ENCODE results near the gene AGPS. TPM values are rescaled to one million over a fixed set of nuclear protein-coding genes. Genes with fewer than 3 reads are reported as not detected.
"Not testable (repeated sequence)": the region's sequence is repeated elsewhere in the genome, so short reads cannot be mapped to it uniquely, and the experiment has no call there.

The AGPS gene
- total RNA-seq, 1 donor from 2014 or later: 54.3 TPM

- DNase-seq (ENCODE audit: low read depth, low spot score): no peak
These were observed 26.7 kb downstream of the AGPS start for GRCh38 chr2:177419274-177419673.

DNA sequence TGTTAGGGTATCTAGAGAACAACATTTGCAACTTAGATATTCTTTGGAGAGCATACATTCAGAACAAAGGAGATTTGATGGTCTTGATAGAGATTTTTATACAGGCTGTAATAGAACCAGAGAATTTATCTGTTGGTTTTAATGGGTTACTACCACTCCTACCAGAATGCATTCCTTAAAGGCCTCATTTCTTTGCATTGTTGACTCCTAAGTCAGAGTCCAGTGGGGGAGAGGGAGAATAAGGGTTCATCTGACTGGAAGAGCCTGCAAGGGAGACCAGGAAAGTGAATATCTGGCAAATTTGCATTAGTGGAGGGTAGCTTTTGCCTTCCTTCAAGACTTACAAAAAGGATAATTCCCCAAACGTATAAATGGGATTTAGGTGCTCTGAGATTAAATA, 29.7 kb downstream of the AGPS start:
- DNase-seq (ENCODE audit: low read depth, low spot score): no peak

GRCh38 chr2:177424120-177424519, 31.5 kb downstream of the AGPS start:
- DNase-seq (ENCODE audit: low read depth, low spot score): not testable (repeated sequence)

DNA sequence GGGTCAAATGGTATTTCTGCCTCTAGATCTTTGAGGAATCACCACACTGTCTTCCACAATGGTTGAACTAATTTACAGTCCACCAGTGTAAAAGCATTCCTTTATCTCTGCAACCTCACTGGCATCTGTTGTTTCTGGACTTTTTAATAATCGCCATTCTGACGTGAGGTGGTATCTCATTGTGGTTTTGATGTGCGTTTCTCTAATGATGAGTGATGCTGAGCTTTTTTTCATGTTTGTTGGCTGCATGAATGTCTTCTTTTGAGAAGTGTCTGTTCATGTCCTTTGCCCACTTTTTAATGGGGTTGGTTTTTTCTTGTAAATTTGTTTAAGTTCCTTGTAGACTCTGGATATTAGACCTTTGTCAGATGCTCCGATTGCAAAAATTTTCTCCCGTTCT, 32.0 kb downstream of the AGPS start:
- not testable (repeated sequence) for DNase-seq (ENCODE audit: low read depth, low spot score)

GRCh38 chr2:177427316-177427715, 34.7 kb downstream of the AGPS start:
- no peak for DNase-seq (ENCODE audit: low read depth, low spot score)

DNA sequence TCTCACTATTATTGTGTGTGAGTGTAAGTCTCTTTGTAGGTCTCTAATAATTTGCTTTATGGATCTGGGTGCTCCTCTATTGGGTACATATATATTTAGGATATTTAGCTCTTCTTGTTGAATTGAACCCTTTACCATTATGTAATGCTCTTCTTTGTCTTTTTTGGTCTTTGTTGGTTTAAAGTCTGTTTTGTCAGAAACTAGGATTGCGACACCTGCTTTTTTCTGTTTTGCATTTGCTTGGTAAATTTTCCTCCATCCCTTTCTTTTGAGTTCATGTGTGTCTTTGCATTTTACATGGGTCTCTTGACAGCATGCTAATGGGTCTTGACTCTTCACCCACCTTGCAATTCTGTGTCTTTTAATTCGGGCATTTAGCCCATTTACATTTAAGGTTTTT, 35.4 kb downstream of the AGPS start:
- DNase-seq (ENCODE audit: low read depth, low spot score): not testable (repeated sequence)

GRCh38 chr2:177429688-177430325, 37.2 kb downstream of the AGPS start:
- no peak for DNase-seq (ENCODE audit: low read depth, low spot score)

GRCh38 chr2:177430411-177430810, 37.8 kb downstream of the AGPS start:
- no peak for DNase-seq (ENCODE audit: low read depth, low spot score)

DNA sequence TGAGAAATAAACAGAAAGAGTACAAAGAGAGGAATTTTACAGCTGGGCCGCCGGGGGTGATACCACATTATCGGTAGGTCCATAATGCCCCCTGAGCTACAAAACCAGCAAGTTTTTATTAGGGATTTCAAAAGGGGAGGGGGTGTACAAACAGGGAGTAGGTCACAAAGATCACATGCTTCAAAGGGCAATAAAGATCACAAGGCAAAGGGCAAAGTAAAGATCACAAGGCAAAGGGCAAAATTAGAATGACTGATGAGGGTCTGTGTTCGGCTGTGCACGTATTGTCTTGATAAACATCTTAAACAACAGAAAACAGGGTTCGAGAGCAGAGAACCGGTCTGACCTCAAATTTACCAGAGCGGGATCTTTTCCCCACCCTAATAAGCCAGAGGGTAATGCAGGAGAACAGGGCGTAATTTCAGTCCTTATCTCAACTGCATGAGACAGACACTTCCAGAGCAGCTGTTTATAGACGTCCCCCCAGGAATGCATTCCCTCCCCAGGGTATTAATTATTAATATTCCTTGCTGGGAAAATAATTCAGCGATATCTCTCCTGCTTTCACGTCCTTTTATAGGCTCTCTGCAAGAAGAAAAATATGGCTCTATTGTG, 38.6 kb downstream of the AGPS start:
- DNase-seq (ENCODE audit: low read depth, low spot score): not testable (repeated sequence)

- no peak for DNase-seq (ENCODE audit: low read depth, low spot score)
These were observed 40.1 kb downstream of the AGPS start for GRCh38 chr2:177432703-177433102.

DNA sequence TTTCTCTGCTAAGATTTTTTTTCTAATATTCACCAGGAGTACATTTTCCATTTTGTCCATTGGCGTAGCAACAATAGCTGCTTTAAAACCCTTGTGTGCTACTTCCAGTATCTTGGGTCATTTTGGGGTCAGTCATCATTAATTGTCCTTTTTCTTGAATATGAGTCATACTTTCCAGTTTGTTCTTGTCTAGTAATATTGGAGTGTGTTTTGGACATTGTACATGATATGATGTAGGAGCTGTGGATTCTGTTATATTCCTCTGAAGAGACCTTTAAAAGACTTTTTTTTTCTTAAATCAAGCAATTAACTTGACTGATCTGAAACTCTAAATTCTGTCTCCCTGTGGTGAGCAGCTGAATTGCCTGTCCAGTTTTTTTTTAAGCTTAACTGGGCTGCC, 40.8 kb downstream of the AGPS start:
- no peak for DNase-seq (ENCODE audit: low read depth, low spot score)

DNA sequence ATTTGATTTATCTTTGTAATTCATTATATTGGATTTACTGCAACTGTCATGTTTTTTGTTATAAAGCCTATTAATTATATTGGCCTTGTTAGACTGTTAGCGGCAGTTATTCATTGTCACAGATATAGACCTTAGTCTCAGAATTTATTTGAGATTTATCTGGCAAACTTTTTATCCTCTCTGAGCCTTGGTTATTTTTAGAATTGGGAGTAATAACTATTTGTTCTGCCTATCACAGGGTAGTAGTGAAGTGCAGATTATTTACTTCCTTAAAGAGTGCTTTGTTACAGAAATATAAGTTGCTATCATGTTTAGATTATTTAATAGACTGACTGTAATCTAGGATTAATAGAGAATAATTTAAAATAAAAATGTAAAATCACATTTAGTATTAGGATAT, 41.9 kb downstream of the AGPS start:
- no peak for DNase-seq (ENCODE audit: low read depth, low spot score)

DNA sequence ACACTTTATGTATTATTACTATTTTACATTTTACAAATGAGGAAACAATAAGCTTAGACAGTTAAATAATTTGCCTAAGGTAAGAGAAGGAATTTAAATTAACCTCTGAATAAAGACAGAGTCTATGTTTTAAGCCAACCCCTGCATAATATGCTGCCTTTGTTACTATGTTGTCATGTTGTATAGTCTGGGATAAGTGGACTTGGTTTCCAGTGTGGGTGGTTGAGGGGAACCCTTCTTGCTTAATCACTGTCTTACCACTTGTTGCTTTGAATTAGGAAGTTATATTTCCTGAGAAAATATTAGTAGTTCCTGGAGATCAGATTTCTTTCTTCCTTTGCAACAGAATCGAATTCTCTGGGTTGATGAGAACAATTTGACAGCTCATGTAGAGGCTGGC, 52.6 kb downstream of the AGPS start:
- peak; percentile 20 for DNase-seq (ENCODE audit: low read depth, low spot score)

GRCh38 chr2:177448031-177448430, 55.5 kb downstream of the AGPS start:
- no peak for DNase-seq (ENCODE audit: low read depth, low spot score)

DNA sequence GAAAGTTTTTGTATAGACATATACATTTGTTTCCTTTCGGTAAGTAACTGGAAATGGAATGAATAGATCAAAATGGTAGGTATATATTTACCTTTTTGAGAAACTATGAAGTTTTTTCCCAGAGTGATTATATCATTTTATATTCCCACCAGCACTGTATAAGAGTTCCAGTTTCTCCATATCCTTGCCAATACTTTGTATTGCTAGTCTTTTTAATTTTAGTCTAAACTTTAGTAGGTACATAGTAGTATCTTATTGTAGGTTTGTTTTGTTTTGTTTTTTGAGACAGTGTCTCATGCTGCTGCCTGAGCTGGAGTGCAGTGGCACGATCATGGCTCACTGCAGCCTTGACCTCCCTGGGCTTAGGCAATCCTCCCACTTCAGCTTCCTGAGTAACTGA, 56.6 kb downstream of the AGPS start:
- DNase-seq (ENCODE audit: low read depth, low spot score): no peak

DNA sequence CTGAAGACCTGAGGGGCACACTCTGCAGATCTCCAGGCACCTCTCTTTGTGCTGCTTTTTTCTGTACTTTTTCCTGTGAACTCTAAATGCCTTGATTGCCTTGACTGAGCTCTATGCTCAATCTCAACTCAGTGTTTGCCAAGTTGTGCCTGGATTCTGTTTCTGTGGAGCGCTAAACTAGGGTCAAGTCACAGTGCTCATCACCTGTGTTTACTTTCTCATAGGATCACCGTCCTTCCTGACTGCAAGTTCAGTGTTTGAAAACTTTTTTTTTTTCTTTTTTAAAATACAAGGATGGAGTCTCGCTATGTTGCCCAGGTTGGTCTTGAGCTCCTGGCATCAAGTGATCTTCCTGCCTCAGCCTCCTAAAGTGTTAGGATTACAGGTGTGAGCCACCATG, 62.6 kb downstream of the AGPS start:
- DNase-seq (ENCODE audit: low read depth, low spot score): no peak

- DNase-seq (ENCODE audit: low read depth, low spot score): not testable (repeated sequence)
These were observed 67.2 kb downstream of the AGPS start for GRCh38 chr2:177459756-177460155.

DNA sequence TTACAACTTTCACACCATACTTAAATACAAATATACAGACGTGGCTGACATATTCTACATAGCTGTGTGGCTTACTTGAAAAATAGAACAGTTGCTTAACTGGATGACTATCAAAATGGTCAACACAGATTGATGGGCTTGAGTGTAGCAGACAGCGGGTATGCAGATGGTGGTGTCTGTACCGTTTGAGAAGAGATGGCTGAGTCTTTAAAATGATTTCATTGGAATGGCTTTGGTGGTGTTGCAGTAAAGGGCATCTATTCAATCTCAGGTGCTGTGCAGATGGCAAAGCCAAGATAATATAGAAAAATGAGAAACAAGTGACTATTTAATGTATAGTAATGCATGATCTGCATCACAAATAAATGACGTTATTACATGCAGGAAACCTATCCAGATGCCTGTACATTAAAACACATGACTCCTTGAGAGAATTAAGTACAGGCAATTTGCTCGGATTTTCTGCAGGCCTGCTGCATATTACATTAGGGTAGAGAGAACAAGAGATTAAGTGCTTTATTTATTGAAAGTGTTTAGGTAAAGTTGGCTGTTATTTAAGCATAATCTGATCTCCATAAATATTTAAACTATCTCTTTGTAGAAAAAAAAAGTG, 68.5 kb downstream of the AGPS start:
- no peak for DNase-seq (ENCODE audit: low read depth, low spot score)

- DNase-seq (ENCODE audit: low read depth, low spot score): no peak
These were observed 72.0 kb downstream of the AGPS start for GRCh38 chr2:177464549-177464948.

DNA sequence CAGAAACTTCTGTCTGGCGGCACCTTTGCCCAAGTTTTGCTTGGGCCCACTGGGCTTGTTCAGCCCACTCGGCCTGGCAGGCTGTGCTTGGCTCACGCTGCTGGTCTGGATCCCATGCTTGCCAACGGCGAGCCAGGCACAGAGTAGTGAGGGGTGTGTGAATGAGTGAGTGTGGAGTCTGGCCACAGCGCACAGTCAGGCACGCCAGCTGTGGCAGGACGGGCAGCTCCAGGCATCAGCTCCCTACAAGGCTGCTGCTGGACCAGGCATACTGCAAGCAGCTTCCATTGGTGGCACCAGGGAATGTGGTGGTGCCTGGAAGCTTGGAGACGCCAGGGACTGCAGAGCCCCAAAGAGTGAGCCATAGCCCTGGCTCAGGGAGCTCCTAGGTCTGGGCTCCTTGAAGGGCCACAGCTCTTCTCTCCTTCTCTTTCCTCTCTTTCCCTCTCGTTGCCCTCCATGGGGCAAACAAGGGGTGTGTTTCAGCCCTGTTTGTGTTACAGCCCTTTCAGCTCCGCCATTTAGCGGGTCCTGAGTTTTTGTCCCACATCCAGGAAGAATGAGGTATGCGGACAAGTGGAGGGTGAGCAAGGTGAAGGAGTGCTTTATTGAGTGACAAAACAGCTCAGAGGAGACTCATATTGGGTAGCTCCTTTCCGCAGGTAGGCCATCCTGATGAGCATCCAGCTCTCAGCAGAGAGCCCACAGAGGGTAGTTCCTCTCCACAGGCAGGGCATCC, 73.0 kb downstream of the AGPS start:
- no peak for DNase-seq (ENCODE audit: low read depth, low spot score)

DNA sequence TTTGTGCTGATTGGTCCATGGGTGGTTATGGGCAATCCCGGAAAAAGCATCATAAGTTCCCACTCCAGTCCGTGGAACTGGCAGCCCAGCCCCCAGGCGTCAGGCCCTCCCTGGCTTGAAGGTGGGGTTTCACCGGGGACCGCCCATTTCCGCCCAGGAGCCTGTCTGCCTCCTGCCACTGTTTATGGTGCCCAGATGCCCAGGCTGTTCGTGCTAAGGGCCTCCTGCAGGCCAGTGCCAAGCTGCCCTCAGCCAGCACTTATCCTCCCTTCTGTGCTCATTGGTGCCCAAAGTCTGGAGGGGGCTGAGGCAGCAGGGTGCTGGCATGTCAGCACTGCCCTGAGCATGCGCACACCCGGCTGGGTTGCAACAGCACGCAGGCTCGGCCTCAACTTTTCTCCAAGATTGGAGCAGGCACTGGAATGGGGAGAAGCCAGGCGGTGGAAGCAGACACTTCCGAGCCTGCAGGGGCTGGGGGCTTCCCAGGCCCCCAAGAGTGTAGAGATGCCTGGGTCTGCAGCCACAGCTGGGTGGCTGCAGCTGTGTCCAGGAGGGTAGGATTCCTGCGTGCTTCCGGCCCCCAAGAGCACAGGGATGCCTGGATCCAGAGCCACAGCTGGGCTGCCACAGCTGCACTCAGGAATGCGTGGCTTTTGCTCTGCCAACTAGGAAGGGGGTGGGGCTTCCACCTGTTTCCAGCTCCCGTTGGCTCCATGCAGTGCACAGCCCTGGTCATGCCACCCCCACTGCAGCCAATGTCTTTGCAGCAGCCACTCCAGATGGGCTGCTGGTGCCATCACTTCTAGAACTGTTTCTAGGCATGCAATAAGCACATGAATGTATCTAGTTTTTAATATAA, 74.0 kb downstream of the AGPS start:
- DNase-seq (ENCODE audit: low read depth, low spot score): no peak

All from pulmonary artery endothelial cell (primary cell).